Panc1 (cell line): Measurements from ENCODE around the gene ROGDI.

Experiments
- POLR2AphosphoS5 ChIP-seq: IDR thresholded peaks from 2 replicates; pipeline ENCODE4 v1.6.1; 2012; ENCODE audit warnings: mild to moderate bottlenecking, low read depth, low read length, moderate library complexity
- SIN3A ChIP-seq: IDR thresholded peaks from 2 replicates; pipeline ENCODE4 v1.6.1; 2012; ENCODE audit warnings: low read depth, mild to moderate bottlenecking, low read length, moderate library complexity, borderline replicate concordance; ENCODE audit not compliant: insufficient read depth
- TCF7L2 ChIP-seq: IDR thresholded peaks from 2 replicates; pipeline ENCODE4 v1.6.1; 2011; ENCODE audit warnings: mild to moderate bottlenecking, low read depth, low read length, inconsistent platforms
- TF ChIP-seq, protein P1 (sequence below): fragments of 450-650 bp; IDR thresholded peaks from 2 replicates; pipeline ENCODE4 v1.5.1; 2017; ENCODE audit warnings: mild to moderate bottlenecking
- TF ChIP-seq, protein P2 (sequence below), 2 experiments: IDR thresholded peaks; 2 replicates each; pipeline ENCODE4 v1.6.1; 2011 to 2012; ENCODE audit warnings: low read depth in 2 of 2, control low read depth in 1 of 2, low read length in 1 of 2, mild to moderate bottlenecking in 1 of 2, moderate library complexity in 1 of 2; ENCODE audit not compliant: insufficient read depth in 1 of 2

DNA sequence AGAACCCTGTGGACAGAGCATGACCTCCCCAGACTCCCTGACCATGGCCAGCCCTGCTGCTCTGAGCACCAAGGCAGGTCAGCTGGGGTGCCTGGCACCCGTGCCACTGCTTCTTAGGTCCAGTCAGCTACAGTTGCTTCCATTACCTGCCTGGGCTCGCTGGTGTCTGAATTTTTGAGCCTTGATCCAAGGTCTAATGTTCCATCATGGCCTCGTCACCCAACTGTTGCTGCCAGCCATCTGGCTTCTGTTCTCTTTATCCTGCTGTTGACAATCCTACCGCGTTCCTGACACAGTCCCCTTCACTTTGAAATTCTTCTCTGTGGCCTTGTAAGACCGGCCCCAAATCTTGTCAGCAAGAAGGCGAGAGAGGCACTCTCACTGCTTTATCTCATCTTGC, 28.0 kb upstream of the ROGDI start:
- TF ChIP-seq, protein P1, sequence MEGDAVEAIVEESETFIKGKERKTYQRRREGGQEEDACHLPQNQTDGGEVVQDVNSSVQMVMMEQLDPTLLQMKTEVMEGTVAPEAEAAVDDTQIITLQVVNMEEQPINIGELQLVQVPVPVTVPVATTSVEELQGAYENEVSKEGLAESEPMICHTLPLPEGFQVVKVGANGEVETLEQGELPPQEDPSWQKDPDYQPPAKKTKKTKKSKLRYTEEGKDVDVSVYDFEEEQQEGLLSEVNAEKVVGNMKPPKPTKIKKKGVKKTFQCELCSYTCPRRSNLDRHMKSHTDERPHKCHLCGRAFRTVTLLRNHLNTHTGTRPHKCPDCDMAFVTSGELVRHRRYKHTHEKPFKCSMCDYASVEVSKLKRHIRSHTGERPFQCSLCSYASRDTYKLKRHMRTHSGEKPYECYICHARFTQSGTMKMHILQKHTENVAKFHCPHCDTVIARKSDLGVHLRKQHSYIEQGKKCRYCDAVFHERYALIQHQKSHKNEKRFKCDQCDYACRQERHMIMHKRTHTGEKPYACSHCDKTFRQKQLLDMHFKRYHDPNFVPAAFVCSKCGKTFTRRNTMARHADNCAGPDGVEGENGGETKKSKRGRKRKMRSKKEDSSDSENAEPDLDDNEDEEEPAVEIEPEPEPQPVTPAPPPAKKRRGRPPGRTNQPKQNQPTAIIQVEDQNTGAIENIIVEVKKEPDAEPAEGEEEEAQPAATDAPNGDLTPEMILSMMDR, result no peak
- TF ChIP-seq POLR2AphosphoS5 (no peak), SIN3A (no peak), TCF7L2 (no peak)
- TF ChIP-seq, protein P2, sequence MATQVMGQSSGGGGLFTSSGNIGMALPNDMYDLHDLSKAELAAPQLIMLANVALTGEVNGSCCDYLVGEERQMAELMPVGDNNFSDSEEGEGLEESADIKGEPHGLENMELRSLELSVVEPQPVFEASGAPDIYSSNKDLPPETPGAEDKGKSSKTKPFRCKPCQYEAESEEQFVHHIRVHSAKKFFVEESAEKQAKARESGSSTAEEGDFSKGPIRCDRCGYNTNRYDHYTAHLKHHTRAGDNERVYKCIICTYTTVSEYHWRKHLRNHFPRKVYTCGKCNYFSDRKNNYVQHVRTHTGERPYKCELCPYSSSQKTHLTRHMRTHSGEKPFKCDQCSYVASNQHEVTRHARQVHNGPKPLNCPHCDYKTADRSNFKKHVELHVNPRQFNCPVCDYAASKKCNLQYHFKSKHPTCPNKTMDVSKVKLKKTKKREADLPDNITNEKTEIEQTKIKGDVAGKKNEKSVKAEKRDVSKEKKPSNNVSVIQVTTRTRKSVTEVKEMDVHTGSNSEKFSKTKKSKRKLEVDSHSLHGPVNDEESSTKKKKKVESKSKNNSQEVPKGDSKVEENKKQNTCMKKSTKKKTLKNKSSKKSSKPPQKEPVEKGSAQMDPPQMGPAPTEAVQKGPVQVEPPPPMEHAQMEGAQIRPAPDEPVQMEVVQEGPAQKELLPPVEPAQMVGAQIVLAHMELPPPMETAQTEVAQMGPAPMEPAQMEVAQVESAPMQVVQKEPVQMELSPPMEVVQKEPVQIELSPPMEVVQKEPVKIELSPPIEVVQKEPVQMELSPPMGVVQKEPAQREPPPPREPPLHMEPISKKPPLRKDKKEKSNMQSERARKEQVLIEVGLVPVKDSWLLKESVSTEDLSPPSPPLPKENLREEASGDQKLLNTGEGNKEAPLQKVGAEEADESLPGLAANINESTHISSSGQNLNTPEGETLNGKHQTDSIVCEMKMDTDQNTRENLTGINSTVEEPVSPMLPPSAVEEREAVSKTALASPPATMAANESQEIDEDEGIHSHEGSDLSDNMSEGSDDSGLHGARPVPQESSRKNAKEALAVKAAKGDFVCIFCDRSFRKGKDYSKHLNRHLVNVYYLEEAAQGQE (IDR thresholded peaks at IDR 0.05; ENCODE audit: insufficient read depth in 1 of 2, low read depth in 2 of 2, low read length in 1 of 2), result no peak
